Cardiac muscle cell (in vitro differentiated cells and primary cell): Measurements from ENCODE around the gene ABI3BP. TPM values are rescaled to one million over a fixed set of nuclear protein-coding genes. Genes with fewer than 3 reads are reported as not detected.
A peak's percentile ranks its signal among the peaks of the same experiment; 100 is the strongest.
"Not testable (repeated sequence)": the region's sequence is repeated elsewhere in the genome, so short reads cannot be mapped to it uniquely, and the experiment has no call there.

Experiments used
- DNase-seq, 2 donors: peaks; one replicate each; pipeline versions ENCODE4 v3.0.0 to v3.0.0-alpha.2; 2010 to 2017; ENCODE audit warnings: low read depth in 1 of 2, low spot score in 1 of 2
- H3K27ac ChIP-seq: fragments of 200-600 bp; sonication (generic); 2 replicates; pipeline ENCODE4 v1.5.1; 2016
- H3K27me3 ChIP-seq: fragments of 200-600 bp; sonication (generic); 2 replicates; pipeline ENCODE4 v1.6.0; 2016; ENCODE audit warnings: control low read depth
- H3K36me3 ChIP-seq: fragments of 200-600 bp; sonication (generic); 2 replicates; pipeline ENCODE4 v1.5.1; 2016; ENCODE audit warnings: control low read depth
- H3K4me1 ChIP-seq: fragments of 200-600 bp; sonication (generic); 2 replicates; pipeline ENCODE4 v1.8.1; 2017; ENCODE audit warnings: low read depth, mild to moderate bottlenecking, mixed run types
- H3K4me3 ChIP-seq: fragments of 200-600 bp; sonication (generic); 2 replicates; pipeline ENCODE4 v1.5.1; 2016; ENCODE audit warnings: mild to moderate bottlenecking
- H3K9me3 ChIP-seq: fragments of 200-600 bp; sonication (generic); 2 replicates; pipeline ENCODE4 v1.5.1; 2017; ENCODE audit warnings: low read depth, mild to moderate bottlenecking, control low read depth
- CTCF ChIP-seq: IDR thresholded peaks from 2 replicates; pipeline ENCODE4 v1.5.1; 2012; ENCODE audit warnings: low read depth, mild to moderate bottlenecking, low read length
- polyA plus RNA-seq: library from polyadenylated mRNA; unstranded; fragments of >200 nt; fragmentation: Nextera tagmentation; extraction: Ambion mirVana; gene quantifications from 2 replicates; pipeline ENCODE4 v1.2.1, GENCODE V29; 2016
- total RNA-seq: library from RNA; depleted of rRNA; stranded (reverse); fragments of >200 nt; gene quantifications from 2 replicates; pipeline ENCODE4 v1.2.3, GENCODE V29; 2016

Gene ABI3BP
- total and polyA plus RNA-seq, 2 experiments from 2014 or later, result 0.54 to 0.92 TPM

GRCh38 chr3:101020351-101021015, 27.3 kb upstream of the ABI3BP start:
- peak in 1 of 2 donors; percentile 37 for DNase-seq
- Histone ChIP-seq H3K9me3 (no peaks in the 10 kb centered on the region), H3K27me3 (no peaks in the 10 kb centered on the region), H3K4me3 (no peak overlapping the region), H3K27ac (no peak overlapping the region), H3K36me3 (no peaks in the 10 kb centered on the region), H3K4me1 (no peaks in the 10 kb centered on the region)
- TF ChIP-seq CTCF, result no peak

- DNase-seq, result peak in 1 of 2 donors; percentile 60
- no peaks in the 10 kb centered on the region for H3K27me3 ChIP-seq
- H3K4me1 ChIP-seq, result no peaks in the 10 kb centered on the region
- no peaks in the 10 kb centered on the region for H3K9me3 ChIP-seq
- no peak overlapping the region for H3K27ac ChIP-seq
- H3K36me3 ChIP-seq, result no peaks in the 10 kb centered on the region
- TF ChIP-seq CTCF, result no peak
- H3K4me3 ChIP-seq, result no peak overlapping the region
Measured at GRCh38 chr3:101017017-101017416, 23.8 kb upstream of the ABI3BP start.

- H3K27me3 ChIP-seq, DNase-seq, H3K36me3 ChIP-seq, H3K4me3 ChIP-seq, H3K9me3 ChIP-seq, H3K27ac ChIP-seq, H3K4me1 ChIP-seq: not testable (repeated sequence)
Measured at GRCh38 chr3:101012312-101012711, 19.1 kb upstream of the ABI3BP start.

GRCh38 chr3:101011136-101011535, 17.9 kb upstream of the ABI3BP start:
- DNase-seq, result no peak
- TF ChIP-seq CTCF, result no peak
- Histone ChIP-seq H3K9me3 (no peaks in the 10 kb centered on the region), H3K4me3 (no peak overlapping the region), H3K36me3 (no peaks in the 10 kb centered on the region), H3K27ac (no peak overlapping the region), H3K4me1 (no peaks in the 10 kb centered on the region), H3K27me3 (no peaks in the 10 kb centered on the region)

GRCh38 chr3:101010296-101010695, 17.1 kb upstream of the ABI3BP start:
- Histone ChIP-seq H3K9me3 (no peaks in the 10 kb centered on the region), H3K27ac (no peak overlapping the region), H3K27me3 (no peaks in the 10 kb centered on the region), H3K36me3 (no peaks in the 10 kb centered on the region), H3K4me3 (no peak overlapping the region), H3K4me1 (no peaks in the 10 kb centered on the region)
- no peak for TF ChIP-seq CTCF
- peak in 1 of 2 donors; percentile 7 for DNase-seq

- TF ChIP-seq CTCF, result no peak
- Histone ChIP-seq H3K27ac (no peak overlapping the region), H3K36me3 (no peaks in the 10 kb centered on the region), H3K4me1 (no peaks in the 10 kb centered on the region), H3K4me3 (no peak overlapping the region), H3K27me3 (no peaks in the 10 kb centered on the region), H3K9me3 (no peaks in the 10 kb centered on the region)
- no peak for DNase-seq
Measured at GRCh38 chr3:101009386-101009785, 16.2 kb upstream of the ABI3BP start.
